HG03045 (cell line): ENCODE measurements around the gene NUDT21.
"Not testable (repeated sequence)": the region's sequence is repeated elsewhere in the genome, so short reads cannot be mapped to it uniquely, and the experiment has no call there.

Experiments used
- ATAC-seq: cut with Tn5 transposase; IDR thresholded peaks from one replicate; pipeline ENCODE4 v1.9.1; 2021; ENCODE audit warnings: mild to moderate bottlenecking, moderate library complexity; ENCODE audit not compliant: unreplicated experiment

The NUDT21 gene

GRCh38 chr16:56419740-56420548, 31.2 kb downstream of the NUDT21 start:
- no peak for ATAC-seq

GRCh38 chr16:56417138-56417537, 34.0 kb downstream of the NUDT21 start:
- ATAC-seq: no peak

- ATAC-seq: no peak
Observed at GRCh38 chr16:56415875-56416274, 35.3 kb downstream of the NUDT21 start.

- ATAC-seq: no peak
Observed at GRCh38 chr16:56414366-56414765, 36.8 kb downstream of the NUDT21 start.

- no peak for ATAC-seq
Observed at GRCh38 chr16:56413381-56413780, 37.8 kb downstream of the NUDT21 start.

GRCh38 chr16:56411624-56412023, 39.5 kb downstream of the NUDT21 start:
- ATAC-seq: no peak

- no peak for ATAC-seq
Observed at GRCh38 chr16:56411123-56411522, 40.0 kb downstream of the NUDT21 start.

GRCh38 chr16:56409195-56409594, 41.9 kb downstream of the NUDT21 start:
- ATAC-seq: no peak

- no peak for ATAC-seq
Observed at GRCh38 chr16:56408379-56409098, 42.6 kb downstream of the NUDT21 start.

- ATAC-seq: no peak
Observed at GRCh38 chr16:56405977-56406672, 45.0 kb downstream of the NUDT21 start.

GRCh38 chr16:56401482-56401881, 49.6 kb downstream of the NUDT21 start:
- ATAC-seq: no peak

GRCh38 chr16:56400458-56400857, 50.7 kb downstream of the NUDT21 start:
- ATAC-seq: no peak

GRCh38 chr16:56399486-56399885, 51.6 kb downstream of the NUDT21 start:
- no peak for ATAC-seq

- ATAC-seq: no peak
Observed at GRCh38 chr16:56399047-56399446, 52.1 kb downstream of the NUDT21 start.

- ATAC-seq: not testable (repeated sequence)
Observed at GRCh38 chr16:56396724-56397123, 54.4 kb downstream of the NUDT21 start.

- no peak for ATAC-seq
Observed at GRCh38 chr16:56389554-56389953, 61.6 kb downstream of the NUDT21 start.

- no peak for ATAC-seq
Observed at GRCh38 chr16:56388209-56388608, 62.9 kb downstream of the NUDT21 start.

- no peak for ATAC-seq
Observed at GRCh38 chr16:56387396-56387795, 63.7 kb downstream of the NUDT21 start.

- ATAC-seq: no peak
Observed at GRCh38 chr16:56384074-56384721, 66.9 kb downstream of the NUDT21 start.

GRCh38 chr16:56382901-56383355, 68.2 kb downstream of the NUDT21 start:
- ATAC-seq: no peak

- ATAC-seq: no peak
Observed at GRCh38 chr16:56382459-56382858, 68.7 kb downstream of the NUDT21 start.
